GM12875 (cell line): ENCODE results near the gene PCNX2.
"Not testable (repeated sequence)": the region's sequence is repeated elsewhere in the genome, so short reads cannot be mapped to it uniquely, and the experiment has no call there.

Source experiments
- H3K4me3 ChIP-seq: one replicate; pipeline ENCODE4 v1.5.1; 2011; ENCODE audit warnings: low read depth, low read length, control low read depth
- CTCF ChIP-seq: IDR thresholded peaks from 2 replicates; pipeline ENCODE4 v1.5.1; 2011; ENCODE audit warnings: low read depth, mild to moderate bottlenecking, control low read depth, inconsistent platforms, low read length, moderate library complexity, borderline replicate concordance; ENCODE audit not compliant: insufficient read depth

Gene PCNX2

GRCh38 chr1:233140974-233141373 is 154.6 kb downstream of the PCNX2 start:
- no peak for TF ChIP-seq CTCF
- H3K4me3 ChIP-seq = no peak overlapping the region

GRCh38 chr1:233140499-233140898 is 155.0 kb downstream of the PCNX2 start:
- TF ChIP-seq CTCF = no peak
- no peak overlapping the region for H3K4me3 ChIP-seq

- no peak overlapping the region for H3K4me3 ChIP-seq
- no peak for TF ChIP-seq CTCF
Measured at GRCh38 chr1:233138788-233139585, 156.5 kb downstream of the PCNX2 start.

GRCh38 chr1:233135833-233136232 is 159.7 kb downstream of the PCNX2 start:
- no peak overlapping the region for H3K4me3 ChIP-seq
- no peak for TF ChIP-seq CTCF

GRCh38 chr1:233132445-233132844 is 163.1 kb downstream of the PCNX2 start:
- H3K4me3 ChIP-seq = no peak overlapping the region
- TF ChIP-seq CTCF = no peak

- H3K4me3 ChIP-seq = not testable (repeated sequence)
Measured at GRCh38 chr1:233129031-233129430, 166.5 kb downstream of the PCNX2 start.

- no peak overlapping the region for H3K4me3 ChIP-seq
- no peak for TF ChIP-seq CTCF
Measured at GRCh38 chr1:233127157-233127556, 168.4 kb downstream of the PCNX2 start.
